Body of pancreas (tissue), 4 donors: ENCODE data around the gene CLRN1. TPM values are rescaled to one million over a fixed set of nuclear protein-coding genes. Genes with fewer than 3 reads are reported as not detected.

ENCODE experiments used
- ATAC-seq: fragments of 150-250 bp; one replicate; pipeline ENCODE4 v1.9.1; 2016
- DNase-seq, 4 donors: peaks; one replicate each; pipeline ENCODE4 v3.0.0-alpha.2; 2019
- H3K27ac ChIP-seq, 4 donors: fragments of 200-600 bp; sonication (generic); 1 replicate in 3 of 4; 2 replicates in 1 of 4; pipeline versions ENCODE4 v1.5.1 to v1.6.1; 2016 to 2019; ENCODE audit warnings: mild to moderate bottlenecking in 1 of 4, mixed read lengths in 1 of 4, moderate library complexity in 1 of 4
- H3K27me3 ChIP-seq, 2 donors: fragments of 200-600 bp; sonication (generic); one replicate each; pipeline ENCODE4 v1.6.0; 2016; ENCODE audit warnings: mild to moderate bottlenecking in 1 of 2
- H3K36me3 ChIP-seq, 2 donors: fragments of 200-600 bp; sonication (generic); replicated peaks in 1 of 2; 2 replicates each; pipeline ENCODE4 v1.5.1; 2016; ENCODE audit warnings: low read depth in 2 of 2; ENCODE audit not compliant: insufficient read depth in 1 of 2
- H3K4me1 ChIP-seq: fragments of 200-600 bp; sonication (generic); one replicate; pipeline ENCODE4 v1.6.0; 2016
- H3K4me3 ChIP-seq, 2 donors: fragments of 200-600 bp; sonication (generic); 1 replicate in 1 of 2; 2 replicates in 1 of 2; pipeline ENCODE4 v1.5.1; 2016 to 2019
- H3K9me3 ChIP-seq, 3 donors: fragments of 200-600 bp; sonication (generic); 1 replicate in 2 of 3; 2 replicates in 1 of 3; pipeline ENCODE4 v1.5.1; 2016
- CTCF ChIP-seq, 7 experiments: fragments of 450-650 bp in 4 of 7; fragments of 200-600 bp in 3 of 7; sonication (generic) in 3 of 7; IDR thresholded peaks; one replicate each; pipeline ENCODE4 v1.5.1; 2016 to 2019; ENCODE audit warnings: antibody characterized with exemption in 7 of 7
- POLR2A ChIP-seq, 3 donors: fragments of 450-650 bp; IDR thresholded peaks; one replicate each; pipeline ENCODE4 v1.6.1; 2016; ENCODE audit warnings: antibody characterized with exemption in 3 of 3, mild to moderate bottlenecking in 2 of 3
- WGBS, 2 donors: methylation state at CpG; one replicate each; pipeline ENCODE4 v1.1.5; 2017; 5-methylcytosine and 5-hydroxymethylcytosine counted together
- intact Hi-C: fragments of 100-400 bp; cut with DNase I; formaldehyde crosslinking; loops from one replicate; pipeline ENCODE4 v1.15.1; 2023
- total RNA-seq, 2 donors: library from RNA; depleted of rRNA; stranded (reverse); fragments of >200 nt; gene quantifications; one replicate each; pipeline ENCODE4 v1.1.0, GENCODE V29; 2016

CLRN1 gene
- total RNA-seq, 2 donors from 2014 or later: not detected

- 81 to 94% methylated on average over 1 of the region's 1 CpG for WGBS, 2 donors
- Histone ChIP-seq H3K27ac (no peak overlapping the region), H3K27me3 (no peaks in the 10 kb centered on the region), H3K9me3 (no peaks in the 10 kb centered on the region), H3K36me3 (no peaks in the 10 kb centered on the region), H3K4me3 (no peak overlapping the region), H3K4me1 (no peaks in the 10 kb centered on the region)
- ATAC-seq (no peak), DNase-seq (no peak)
- intact Hi-C loops: loop anchor here (10.0 kb wide), 1 partner anchor 213 kb away; no protein-coding TSS in a partner anchor
- no peak for TF ChIP-seq CTCF (IDR thresholded peaks at IDR 0.05)
- no peak for TF ChIP-seq POLR2A (IDR thresholded peaks at IDR 0.05)
Measured at GRCh38 chr3:150931745-150932144, 40.8 kb downstream of the CLRN1 start.

- DNase-seq (no peak), ATAC-seq (no peak)
- peaks cover 1% of the 10 kb centered on the region for H3K4me1 ChIP-seq
- no peak overlapping the region for H3K4me3 ChIP-seq
- no peak for TF ChIP-seq POLR2A (IDR thresholded peaks at IDR 0.05)
- no peak overlapping the region for H3K27ac ChIP-seq
- H3K9me3 ChIP-seq: no peaks in the 10 kb centered on the region
- 42 to 45% methylated on average over 3 of the region's 3 CpGs for WGBS, 2 donors
- intact Hi-C loops: loop anchor here (10.0 kb wide), 1 partner anchor 214 kb away; no protein-coding TSS in a partner anchor
- no peaks in the 10 kb centered on the region for H3K36me3 ChIP-seq
- no peaks in the 10 kb centered on the region for H3K27me3 ChIP-seq
Measured at GRCh38 chr3:150930839-150931238, 41.7 kb downstream of the CLRN1 start.

GRCh38 chr3:150928234-150928633 is 44.3 kb downstream of the CLRN1 start:
- Histone ChIP-seq H3K4me3 (no peak overlapping the region), H3K27ac (no peak overlapping the region), H3K36me3 (no peaks in the 10 kb centered on the region), H3K4me1 (peaks cover 3% of the 10 kb centered on the region), H3K27me3 (no peaks in the 10 kb centered on the region), H3K9me3 (no peaks in the 10 kb centered on the region)
- 94 to 100% methylated on average over 1 of the region's 1 CpG for WGBS, 2 donors
- ATAC-seq (no peak), DNase-seq (no peak)
- TF ChIP-seq CTCF (IDR thresholded peaks at IDR 0.05): no peak
- no peak for TF ChIP-seq POLR2A (IDR thresholded peaks at IDR 0.05)
- intact Hi-C loops: no loop called here

- intact Hi-C loops: no loop called here
- H3K27ac ChIP-seq: no peak overlapping the region
- H3K4me3 ChIP-seq: no peak overlapping the region
- 75 to 76% methylated on average over 7 of the region's 7 CpGs for WGBS, 2 donors
- H3K9me3 ChIP-seq: no peaks in the 10 kb centered on the region
- ATAC-seq (no peak), DNase-seq (no peak)
- peaks cover 3% of the 10 kb centered on the region for H3K4me1 ChIP-seq
- no peaks in the 10 kb centered on the region for H3K36me3 ChIP-seq
- H3K27me3 ChIP-seq: no peaks in the 10 kb centered on the region
- no peak for TF ChIP-seq POLR2A (IDR thresholded peaks at IDR 0.05)
- TF ChIP-seq CTCF (IDR thresholded peaks at IDR 0.05): no peak
Measured at GRCh38 chr3:150926328-150926727, 46.2 kb downstream of the CLRN1 start.

- DNase-seq (peak; percentile 43 to 65 (median 48)), ATAC-seq (peak; percentile 53)
- TF ChIP-seq CTCF (IDR thresholded peaks at IDR 0.05) (peak; percentile 13 to 72 (median 57)), POLR2A (IDR thresholded peaks at IDR 0.05) (no peak)
Measured at GRCh38 chr3:150925751-150926201, 46.8 kb downstream of the CLRN1 start.

More at GRCh38 chr3:150925751-150926201, 46.8 kb downstream of the CLRN1 start:
- intact Hi-C loops: no loop called here
- Histone ChIP-seq H3K4me1 (peaks cover 3% of the 10 kb centered on the region), H3K27me3 (no peaks in the 10 kb centered on the region), H3K4me3 (no peak overlapping the region), H3K36me3 (no peaks in the 10 kb centered on the region), H3K27ac (no peak overlapping the region), H3K9me3 (no peaks in the 10 kb centered on the region)
- WGBS, 2 donors: 13% methylated on average over 14 of the region's 14 CpGs
